Measurements from ENCODE around the gene TGFBI.

GRCh38 chr5:136020383-136021015 lies 8.3 kb upstream of the TGFBI start:
- TF ChIP-seq, protein P1, sequence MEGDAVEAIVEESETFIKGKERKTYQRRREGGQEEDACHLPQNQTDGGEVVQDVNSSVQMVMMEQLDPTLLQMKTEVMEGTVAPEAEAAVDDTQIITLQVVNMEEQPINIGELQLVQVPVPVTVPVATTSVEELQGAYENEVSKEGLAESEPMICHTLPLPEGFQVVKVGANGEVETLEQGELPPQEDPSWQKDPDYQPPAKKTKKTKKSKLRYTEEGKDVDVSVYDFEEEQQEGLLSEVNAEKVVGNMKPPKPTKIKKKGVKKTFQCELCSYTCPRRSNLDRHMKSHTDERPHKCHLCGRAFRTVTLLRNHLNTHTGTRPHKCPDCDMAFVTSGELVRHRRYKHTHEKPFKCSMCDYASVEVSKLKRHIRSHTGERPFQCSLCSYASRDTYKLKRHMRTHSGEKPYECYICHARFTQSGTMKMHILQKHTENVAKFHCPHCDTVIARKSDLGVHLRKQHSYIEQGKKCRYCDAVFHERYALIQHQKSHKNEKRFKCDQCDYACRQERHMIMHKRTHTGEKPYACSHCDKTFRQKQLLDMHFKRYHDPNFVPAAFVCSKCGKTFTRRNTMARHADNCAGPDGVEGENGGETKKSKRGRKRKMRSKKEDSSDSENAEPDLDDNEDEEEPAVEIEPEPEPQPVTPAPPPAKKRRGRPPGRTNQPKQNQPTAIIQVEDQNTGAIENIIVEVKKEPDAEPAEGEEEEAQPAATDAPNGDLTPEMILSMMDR (IDR thresholded peaks at IDR 0.05; ENCODE audit: low read depth, low read length) = no peak
- no peak for TF ChIP-seq MAX (IDR thresholded peaks at IDR 0.05; ENCODE audit: low read depth, low read length)

All from NB4 (cell line).